B cell (primary cell): ENCODE measurements around the gene ABTB2. TPM values are rescaled to one million over a fixed set of nuclear protein-coding genes. Genes with fewer than 3 reads are reported as not detected.

Experiments
- ATAC-seq: fragments of 200-7000 bp; cut with Tn5 transposase; one replicate; pipeline ENCODE4 v1.10.0; 2021; ENCODE audit warnings: low read depth, mild to moderate bottlenecking, moderate number of reproducible peaks, moderate library complexity
- CTCF ChIA-PET: fragments of 350-600 bp; sonication (Branson Sonifier 250); formaldehyde crosslinking; loops from one replicate; lab custom pipeline; 2021; ENCODE audit warnings: antibody characterized with exemption, inconsistent platforms; lab: Charles Lee
- POLR2A ChIA-PET: fragments of 350-600 bp; sonication (Branson Sonifier 250); formaldehyde crosslinking; loops from one replicate; lab custom pipeline; 2021; ENCODE audit warnings: antibody characterized with exemption; lab: Charles Lee
- DNase-seq: peaks from one replicate; pipeline ENCODE4 v3.0.0; 2013
- H2AFZ ChIP-seq: 2 replicates; pipeline ENCODE4 v1.6.1; 2012; ENCODE audit warnings: mild to moderate bottlenecking, low read depth, low read length; ENCODE audit not compliant: insufficient read depth, poor library complexity, severe bottlenecking
- H3K27ac ChIP-seq, 2 donors: 1 replicate in 1 of 2; 2 replicates in 1 of 2; pipeline ENCODE4 v1.5.1; 2012 to 2013; ENCODE audit warnings: low read length in 2 of 2, mild to moderate bottlenecking in 2 of 2, moderate library complexity in 1 of 2
- H3K27me3 ChIP-seq, 4 experiments: fragments of 200-600 bp in 1 of 4; sonication (generic) in 1 of 4; replicated peaks in 1 of 4; 1 replicate in 2 of 4; 2 replicates in 2 of 4; pipeline versions ENCODE4 v1.6.1 to v1.7.0; 2013 to 2016; ENCODE audit warnings: low read length in 3 of 4, mild to moderate bottlenecking in 2 of 4, mixed read lengths in 1 of 4, moderate library complexity in 1 of 4; ENCODE audit not compliant: insufficient read depth in 4 of 4, control insufficient read depth in 3 of 4; ENCODE audit errors: control extremely low read depth in 1 of 4
- H3K36me3 ChIP-seq, 2 experiments: replicated peaks in 1 of 2; 1 replicate in 1 of 2; 2 replicates in 1 of 2; pipeline versions ENCODE4 v1.6.1 to v1.7.1; 2013; ENCODE audit warnings: low read length in 1 of 2; ENCODE audit not compliant: insufficient read depth in 2 of 2, control insufficient read depth in 1 of 2; ENCODE audit errors: control extremely low read depth in 1 of 2, extremely low read depth in 1 of 2
- H3K4me1 ChIP-seq, 2 donors: fragments of 200-600 bp in 1 of 2; sonication (generic) in 1 of 2; 1 replicate in 1 of 2; 2 replicates in 1 of 2; pipeline versions ENCODE4 v1.5.1 to v1.6.1; 2013 to 2017; ENCODE audit warnings: low read length in 2 of 2; ENCODE audit not compliant: control insufficient read depth in 2 of 2, insufficient read depth in 2 of 2
- H3K4me2 ChIP-seq: replicated peaks from 2 replicates; pipeline ENCODE3; 2012; ENCODE audit warnings: mild to moderate bottlenecking, low read depth, low read length; ENCODE audit not compliant: poor library complexity, severe bottlenecking
- H3K4me3 ChIP-seq, 5 experiments: fragments of 200-600 bp in 1 of 5; sonication (generic) in 1 of 5; 1 replicate in 3 of 5; 2 replicates in 2 of 5; pipeline versions ENCODE4 v1.5.1 to v1.7.0; 2011 to 2016; ENCODE audit warnings: low read length in 4 of 5, mild to moderate bottlenecking in 4 of 5, low read depth in 2 of 5, control low read depth in 1 of 5, moderate library complexity in 1 of 5; ENCODE audit not compliant: insufficient read depth in 1 of 5; ENCODE audit errors: control extremely low read depth in 1 of 5, extremely low read depth in 1 of 5
- H3K79me2 ChIP-seq: fragments of 200-600 bp; sonication (generic); one replicate; pipeline ENCODE4 v1.6.0; 2016; ENCODE audit warnings: low read length; ENCODE audit not compliant: control insufficient read depth, insufficient read depth
- H3K9ac ChIP-seq: fragments of 200-600 bp; sonication (generic); 2 replicates; pipeline ENCODE4 v1.6.1; 2017; ENCODE audit warnings: mild to moderate bottlenecking, low read length, moderate library complexity
- H3K9me3 ChIP-seq, 3 donors: one replicate each; pipeline versions ENCODE4 v1.6.1 to v1.7.1; 2013; ENCODE audit warnings: low read length in 2 of 3; ENCODE audit not compliant: control insufficient read depth in 2 of 3, insufficient read depth in 1 of 3; ENCODE audit errors: control extremely low read depth in 1 of 3
- H4K20me1 ChIP-seq: 2 replicates; pipeline ENCODE4 v1.6.0; 2012; ENCODE audit warnings: mild to moderate bottlenecking, low read length; ENCODE audit not compliant: insufficient read depth, control insufficient read depth, poor library complexity, severe bottlenecking
- H3K27ac Mint-ChIP-seq: one replicate; pipeline ENCODE4 v1.8.0; 2021; ENCODE audit warnings: mixed read lengths
- H3K27me3 Mint-ChIP-seq: one replicate; pipeline ENCODE4 v1.8.0; 2021; ENCODE audit warnings: mixed read lengths
- H3K4me1 Mint-ChIP-seq: one replicate; pipeline ENCODE4 v1.8.0; 2021; ENCODE audit warnings: mixed read lengths
- H3K4me3 Mint-ChIP-seq: one replicate; pipeline ENCODE4 v1.8.0; 2021; ENCODE audit warnings: mixed read lengths
- H3K9me3 Mint-ChIP-seq: one replicate; pipeline ENCODE4 v1.8.0; 2022; ENCODE audit warnings: mixed read lengths; ENCODE audit not compliant: insufficient read depth
- EZH2 ChIP-seq: IDR thresholded peaks from 2 replicates; pipeline ENCODE4 v1.6.1; 2012; ENCODE audit warnings: borderline replicate concordance, low read depth, mild to moderate bottlenecking, moderate library complexity, low read length; ENCODE audit not compliant: insufficient read depth, poor library complexity, severe bottlenecking
- WGBS: methylation state at CpG from one replicate; pipeline ENCODE4 v1.1.5; 2013; ENCODE audit warnings: missing lambda C conversion rate; ENCODE audit not compliant: insufficient coverage; 5-methylcytosine and 5-hydroxymethylcytosine counted together
- intact Hi-C: fragments of 100-400 bp; cut with micrococcal nuclease; formaldehyde crosslinking; loops from one replicate; pipeline ENCODE4 v1.10.0; 2022
- polyA plus RNA-seq: library from polyadenylated mRNA; depleted of rRNA; stranded (reverse); fragments of >200 nt; gene quantifications from 2 replicates; pipeline ENCODE4 v1.2.3, GENCODE V29; 2012
- total RNA-seq, 2 donors: library from RNA; stranded (reverse); fragments of 120-200 nt in 1 of 2; gene quantifications; 1 replicate in 1 of 2; 2 replicates in 1 of 2; pipeline versions ENCODE4 v1.2.3 to v1.2.4, GENCODE V29; 2013 to 2022

The ABTB2 gene
- total and polyA plus RNA-seq, 2 donors (not counting 1 experiment from before 2014, with no cell fraction given), result 0.30 to 5.9 TPM

DNA sequence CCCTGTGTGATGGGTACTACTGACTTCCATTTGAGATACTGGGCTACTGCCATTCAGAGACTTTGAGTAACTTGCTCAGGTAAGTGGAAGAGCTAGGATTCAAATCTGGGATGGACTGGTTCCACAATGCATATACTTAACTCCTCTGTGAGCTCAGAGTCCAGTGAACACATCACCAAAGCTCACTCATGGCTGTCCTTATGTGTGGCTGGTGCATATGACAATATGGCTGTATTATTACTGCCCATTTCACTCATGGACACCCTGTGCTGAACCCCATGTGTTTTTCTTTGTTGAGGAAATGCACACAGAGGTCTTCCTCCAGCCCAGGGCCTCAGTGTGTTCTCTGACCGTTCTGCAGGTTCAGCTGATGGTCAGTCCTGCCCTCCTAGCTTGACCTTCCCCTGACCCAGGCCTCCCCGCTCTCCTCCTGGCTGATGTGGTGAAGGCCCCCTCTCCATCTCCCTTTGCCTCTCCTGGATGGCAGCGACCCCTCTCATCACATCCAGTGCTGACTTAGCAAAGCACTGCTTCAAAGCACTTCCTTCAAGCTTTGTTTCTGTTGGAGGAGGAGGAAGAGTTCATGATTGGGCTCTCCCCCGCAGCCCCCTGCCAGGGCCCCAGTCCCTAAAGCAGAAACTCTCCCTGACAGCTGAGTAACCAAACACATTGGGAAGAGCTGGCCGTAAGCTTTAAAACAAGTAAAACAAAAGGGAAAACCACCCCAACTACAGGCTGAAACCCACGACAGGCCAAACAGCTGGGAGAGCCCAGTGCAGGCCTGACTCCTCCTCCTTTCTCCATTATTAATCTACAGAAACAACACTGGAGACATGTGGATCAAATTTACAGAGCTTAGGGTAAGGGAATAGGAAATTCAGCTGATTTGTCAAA is 151.2 kb downstream of the ABTB2 start:
- Histone ChIP-seq H3K9ac (no peak overlapping the region), H3K27me3 (no peaks in the 10 kb centered on the region), H3K9me3 (no peaks in the 10 kb centered on the region), H3K4me1 (peaks cover 6 to 11% of the 10 kb centered on the region in 2 donors), H3K4me2 (no peak overlapping the region), H3K4me3 (no peak overlapping the region), H4K20me1 (no peaks in the 10 kb centered on the region), H2AFZ (peak overlapping the region; percentile 36), H3K36me3 (no peaks in the 10 kb centered on the region), H3K27ac (no peak overlapping the region), H3K79me2 (no peaks in the 10 kb centered on the region)
- Mint-ChIP-seq H3K9me3 (no peaks in the 10 kb centered on the region), H3K4me3 (no peak overlapping the region), H3K27me3 (no peaks in the 10 kb centered on the region), H3K4me1 (peaks cover 11% of the 10 kb centered on the region), H3K27ac (no peak overlapping the region)
- intact Hi-C loops, result no loop called here
- ATAC-seq (no peak), DNase-seq (no peak)
- ChIA-PET CTCF (interaction anchor here (1.0 to 1.3 kb wide), 2 partner anchors 32 to 39 kb away, joined by 3 read pairs; no protein-coding TSS in a partner anchor), POLR2A (no interaction called here)
- 81% methylated on average over 4 of the region's 6 CpGs for WGBS
- no peak for TF ChIP-seq EZH2

DNA sequence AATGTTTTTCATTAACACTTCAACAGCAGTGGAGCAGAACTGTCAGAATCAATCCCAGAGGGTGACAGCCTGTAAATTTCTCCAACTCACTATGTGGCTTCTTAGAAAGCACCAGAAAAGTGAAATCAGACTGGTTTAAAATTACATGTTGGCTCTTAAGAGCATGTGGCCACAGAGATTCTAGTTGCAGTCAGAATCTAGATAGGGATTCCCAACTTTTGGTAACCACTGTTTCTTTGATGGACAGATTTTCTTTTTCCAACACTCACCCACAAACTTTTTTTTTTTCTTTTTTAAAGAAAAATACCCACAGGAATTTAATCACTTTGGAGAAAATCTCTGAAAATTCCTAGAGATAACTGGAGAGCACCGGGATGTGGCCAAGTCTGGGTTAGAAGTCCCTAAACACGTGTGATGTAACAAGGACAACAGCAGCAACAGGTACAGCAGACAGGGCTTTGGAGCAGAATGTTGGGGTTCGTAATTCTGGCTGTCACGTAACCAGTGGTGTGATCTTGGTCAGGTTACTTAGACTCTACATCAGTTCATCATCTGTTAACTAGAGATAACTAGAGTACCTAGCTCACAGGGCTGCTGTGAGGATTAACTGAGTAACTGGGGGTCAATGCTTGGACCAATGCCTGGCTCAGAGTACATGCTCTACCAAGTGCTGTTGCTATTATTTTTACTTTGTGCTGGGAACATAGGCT is 152.3 kb downstream of the ABTB2 start:
- intact Hi-C loops, result no loop called here
- Mint-ChIP-seq H3K9me3 (no peaks in the 10 kb centered on the region), H3K4me1 (peaks cover 11% of the 10 kb centered on the region), H3K27ac (no peak overlapping the region), H3K27me3 (no peaks in the 10 kb centered on the region), H3K4me3 (no peak overlapping the region)
- H3K9me3 ChIP-seq, result no peaks in the 10 kb centered on the region
- ChIA-PET POLR2A (no interaction called here), CTCF (no interaction called here)
- H4K20me1 ChIP-seq, result no peaks in the 10 kb centered on the region
- H3K4me1 ChIP-seq, result peaks cover 6 to 11% of the 10 kb centered on the region in 2 donors
- TF ChIP-seq EZH2, result no peak
- WGBS, result 50% methylated on average over 2 of the region's 4 CpGs
- no peak overlapping the region for H3K9ac ChIP-seq
- no peaks in the 10 kb centered on the region for H3K27me3 ChIP-seq
- ATAC-seq, result no peak
- no peak overlapping the region for H2AFZ ChIP-seq
- no peak for DNase-seq
- H3K36me3 ChIP-seq, result no peaks in the 10 kb centered on the region
- no peaks in the 10 kb centered on the region for H3K79me2 ChIP-seq
- H3K4me3 ChIP-seq, result no peak overlapping the region
- H3K4me2 ChIP-seq, result no peak overlapping the region
- H3K27ac ChIP-seq, result no peak overlapping the region
